Stimulated activated CD8-positive, alpha-beta memory T cell treated with anti-CD3 and anti-CD28 coated beads, Interleukin-4, amount 100 ng/mL, for 1 hour (primary cell): ENCODE measurements around the gene CERS3.

ENCODE experiments used
- DNase-seq, 2 donors: peaks; one replicate each; pipeline ENCODE4 v3.0.0-alpha.2; 2020; ENCODE audit warnings: low read depth in 2 of 2, low spot score in 1 of 2

The CERS3 gene

DNA sequence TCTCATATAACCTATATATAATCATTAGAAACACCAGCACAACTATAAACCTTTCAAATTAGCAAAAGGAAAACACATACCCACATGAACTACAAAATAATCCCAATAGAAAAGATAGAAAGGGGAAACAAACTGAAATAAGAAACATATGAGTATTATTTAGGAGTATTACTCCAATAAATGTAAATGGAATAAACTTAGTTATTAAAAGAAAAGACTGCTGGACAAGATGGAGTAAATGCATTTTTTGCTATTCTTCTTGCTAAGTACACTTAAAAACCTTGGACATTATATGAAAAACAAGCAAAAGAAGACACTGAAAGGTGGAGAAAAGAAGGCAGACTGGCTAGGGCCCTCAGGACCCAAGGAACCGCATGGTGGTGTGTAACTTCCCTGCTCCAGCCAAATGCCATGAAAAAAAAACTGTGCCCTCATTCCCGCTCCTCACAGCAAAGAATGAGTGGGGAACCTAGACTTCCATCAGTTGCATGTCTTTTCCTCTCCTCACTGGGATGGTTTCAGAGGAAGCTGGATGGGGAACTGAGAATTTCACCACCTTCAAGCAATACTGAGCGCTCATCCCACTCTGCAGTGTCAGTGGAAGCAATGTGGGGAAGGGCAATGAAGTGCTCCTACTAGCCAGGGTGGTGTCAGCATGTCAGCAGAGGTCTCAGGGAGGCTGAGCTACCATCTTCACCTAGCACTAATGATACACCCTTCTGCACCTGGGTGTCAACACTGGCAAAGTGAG, 143.3 kb downstream of the CERS3 start:
- no peak for DNase-seq

DNA sequence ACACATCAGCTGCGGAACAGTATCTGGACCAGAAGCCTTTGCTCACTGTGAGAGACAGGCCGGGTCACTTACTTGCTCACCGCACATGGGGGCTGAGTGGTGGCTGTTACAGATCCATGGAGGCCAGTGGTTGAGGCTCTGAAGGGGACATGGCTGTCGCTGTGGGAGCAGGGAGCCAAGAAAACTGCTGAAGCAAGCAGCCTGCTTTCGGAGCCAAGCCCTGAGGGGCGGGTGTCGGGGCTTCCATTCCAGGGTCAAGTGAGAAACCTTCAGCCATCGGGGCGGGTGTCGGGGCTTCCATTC, 144.7 kb downstream of the CERS3 start:
- no peak for DNase-seq

DNA sequence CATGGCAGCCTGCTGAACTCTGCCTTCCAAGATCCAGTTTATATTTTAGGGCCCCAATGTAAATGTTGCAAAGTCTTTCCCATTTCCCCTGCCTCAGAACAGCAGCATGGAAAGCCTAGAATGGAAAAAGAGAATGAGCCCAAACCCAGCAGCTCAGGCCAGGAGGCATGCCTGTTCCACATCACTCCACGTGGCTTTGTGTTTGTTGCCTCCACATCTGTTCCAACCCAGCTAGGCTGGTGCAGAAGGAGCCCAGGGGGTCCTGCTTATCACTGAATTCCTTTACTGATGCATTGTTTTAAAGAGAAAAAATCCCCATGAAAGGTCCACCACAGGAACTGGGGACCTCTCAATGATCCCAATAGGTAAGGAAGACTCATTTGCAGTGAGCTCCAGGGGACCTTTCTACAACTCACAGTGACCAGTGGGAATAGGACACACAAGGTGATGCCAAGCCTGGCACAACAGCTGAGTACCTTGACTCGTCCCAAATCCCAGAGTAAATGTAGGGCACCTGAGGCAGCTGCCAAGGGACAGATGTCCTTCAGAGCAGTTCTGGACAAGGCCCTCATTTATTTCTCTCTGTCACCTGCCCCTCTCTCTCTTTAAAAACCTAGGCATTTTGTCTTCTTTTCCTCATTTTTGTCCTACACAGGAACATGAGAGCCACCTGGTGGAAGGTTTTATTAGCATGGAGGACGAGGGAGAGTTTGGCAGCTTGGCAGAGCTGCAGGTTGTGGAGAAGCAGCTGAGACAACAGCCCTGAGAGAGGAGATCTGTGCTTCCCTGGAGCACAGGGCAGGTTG, 145.2 kb downstream of the CERS3 start:
- no peak for DNase-seq

DNA sequence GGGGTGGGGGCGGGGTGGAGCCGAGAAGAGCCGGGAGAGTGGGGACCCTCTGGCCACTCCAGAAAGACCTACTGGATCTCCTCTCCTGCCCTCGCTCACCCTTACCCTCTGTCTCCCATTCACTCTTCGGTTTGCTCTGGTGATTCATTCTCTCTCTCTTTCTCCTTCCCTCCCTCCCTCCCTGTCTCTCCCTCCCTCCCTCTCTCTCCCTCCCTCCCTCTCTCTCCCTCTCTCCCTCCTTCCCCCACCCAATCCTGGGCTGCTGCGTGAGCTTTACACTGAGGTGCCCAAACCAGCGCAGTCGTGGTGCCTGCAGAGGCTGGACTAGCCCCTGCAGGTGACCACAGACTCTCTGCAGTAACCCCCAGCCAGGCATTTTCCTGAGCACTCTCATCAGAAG, 154.8 kb downstream of the CERS3 start:
- DNase-seq, result no peak

DNA sequence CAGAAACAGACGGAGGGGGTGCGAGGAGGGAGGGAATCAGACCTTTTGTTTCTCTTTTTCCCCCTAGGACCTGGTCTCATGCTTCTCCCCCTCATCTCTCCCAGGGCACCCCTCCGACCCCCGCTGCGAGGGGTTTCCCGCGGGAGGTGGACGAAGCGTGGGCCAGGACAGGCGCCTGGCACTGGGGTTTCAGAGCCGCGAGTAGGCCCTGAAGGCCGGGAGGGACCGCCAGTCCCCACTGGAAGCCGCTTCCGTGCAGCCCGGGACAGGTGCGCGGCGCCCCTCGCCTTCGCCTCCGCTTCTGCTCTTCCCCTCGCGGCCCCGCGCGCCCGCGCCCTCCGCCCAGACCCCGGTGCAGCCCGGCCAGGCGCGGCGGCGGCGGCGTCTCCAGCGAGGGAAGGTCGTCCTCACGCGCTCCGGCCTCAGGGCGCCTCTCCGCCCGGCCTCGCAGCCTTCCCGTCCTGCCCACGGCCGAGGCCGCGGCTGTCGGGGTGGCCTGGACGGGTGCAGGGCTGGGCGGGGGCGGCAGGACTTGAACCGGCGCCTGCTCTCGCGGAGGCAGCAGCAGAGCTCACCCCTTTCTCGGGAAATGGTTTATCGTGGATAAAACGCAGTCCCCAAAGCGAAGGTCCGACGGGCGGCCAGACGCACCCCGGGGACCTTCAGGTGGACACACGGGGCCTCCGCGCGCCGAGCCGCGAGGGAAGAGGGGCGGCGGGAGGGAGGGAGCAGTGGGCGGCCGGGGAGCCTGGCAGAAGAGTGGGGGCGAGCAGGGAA, 155.4 kb downstream of the CERS3 start:
- no peak for DNase-seq

DNA sequence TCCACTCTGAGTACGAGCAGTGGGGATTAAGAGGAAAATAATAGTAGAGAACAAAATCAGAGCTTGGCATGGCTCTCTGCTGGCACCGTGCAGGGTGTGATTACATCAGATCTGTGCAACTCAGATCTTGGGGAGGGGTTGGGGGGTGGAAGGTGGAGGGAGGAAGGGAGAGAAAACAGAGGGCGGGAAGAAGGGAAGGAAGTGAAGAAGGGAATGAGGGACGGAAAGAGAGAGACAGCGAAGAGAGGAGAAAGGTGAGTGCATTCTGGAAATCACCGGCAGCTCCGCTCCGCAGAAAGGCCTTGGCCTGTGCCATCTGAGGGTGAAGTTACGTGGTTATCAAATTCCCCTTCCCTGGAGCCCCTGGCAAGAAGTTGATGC, 156.0 kb downstream of the CERS3 start:
- DNase-seq, result no peak

DNA sequence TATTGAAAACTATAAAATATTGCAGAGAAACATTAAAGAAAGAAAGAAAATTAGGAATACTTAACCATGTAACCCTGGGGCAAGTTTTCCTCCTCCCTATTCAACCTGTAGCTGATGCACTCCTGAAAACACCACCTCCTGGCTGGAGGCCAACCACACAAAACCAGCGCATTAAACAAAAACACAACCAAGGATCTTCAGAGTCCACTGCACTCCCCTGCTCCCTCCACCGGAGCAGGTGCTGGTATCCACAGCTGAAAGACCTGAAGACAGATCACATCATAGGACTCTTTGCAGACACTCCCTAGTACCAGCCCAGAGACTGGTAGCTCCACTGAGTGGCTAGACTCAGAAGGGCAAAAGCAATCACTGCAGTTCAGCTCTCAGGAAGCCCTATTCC, 173.4 kb downstream of the CERS3 start:
- DNase-seq, result no peak

DNA sequence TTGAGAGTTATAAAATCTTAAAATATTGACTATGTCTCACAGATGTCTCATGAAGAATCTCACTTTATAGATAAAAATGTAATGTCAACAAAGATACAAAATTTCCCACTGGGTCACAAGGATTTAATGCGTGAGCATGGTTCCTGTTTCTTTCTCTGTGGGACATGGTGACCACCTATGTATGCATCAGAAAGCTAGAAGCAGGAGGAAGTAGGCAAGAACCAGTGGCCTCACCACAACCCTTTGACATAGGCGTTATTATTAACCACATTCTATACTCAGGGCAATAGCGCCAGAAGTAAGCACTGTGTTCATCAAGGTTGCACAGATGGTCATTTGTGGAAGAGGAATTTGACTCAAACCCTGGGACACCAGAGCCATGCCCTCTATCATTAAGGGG, 175.3 kb downstream of the CERS3 start:
- DNase-seq, result no peak

DNA sequence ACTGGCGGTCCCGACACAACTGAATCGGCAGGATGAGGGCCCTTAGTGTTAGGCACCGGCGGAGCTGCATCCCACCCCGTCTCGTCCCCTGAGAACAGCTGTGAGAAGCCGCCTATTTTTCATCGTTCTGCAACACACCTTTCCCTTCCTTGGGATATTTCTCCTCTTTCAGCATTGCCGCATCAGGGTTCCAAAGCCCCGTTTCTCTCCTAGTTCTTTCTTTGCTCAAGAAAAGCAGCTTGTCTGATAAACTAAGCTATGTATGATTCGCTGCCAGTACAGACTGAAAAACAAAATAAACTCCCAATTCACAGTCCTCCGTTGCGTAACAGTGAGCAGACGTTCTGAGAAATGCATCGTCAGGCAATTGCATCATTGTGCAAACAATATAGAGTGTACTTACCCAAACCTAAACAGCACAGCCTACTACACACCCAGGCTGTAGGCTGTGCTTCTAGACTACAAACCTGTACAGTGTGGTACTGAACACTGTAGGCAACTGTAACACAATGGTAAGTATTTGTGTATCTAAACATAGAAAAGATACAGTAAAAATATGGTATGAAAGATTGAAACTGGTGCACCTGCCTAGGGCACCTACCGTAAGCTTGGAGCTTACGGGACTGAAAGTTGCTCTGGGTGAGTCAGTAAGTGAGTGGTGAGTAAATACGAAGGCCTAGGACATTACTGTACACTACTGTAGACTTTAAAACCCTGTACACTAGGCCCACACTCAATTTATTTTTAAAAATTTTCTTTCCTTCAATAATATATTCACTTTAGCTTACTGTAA, 178.1 kb downstream of the CERS3 start:
- no peak for DNase-seq
